GM10266 (cell line): ENCODE results near the gene TCEA3.

Experiments used
- DNase-seq: peaks from one replicate; pipeline ENCODE4 v3.0.0; 2012; ENCODE audit errors: extremely low spot score
- CTCF ChIP-seq: IDR thresholded peaks from 2 replicates; pipeline ENCODE4 v1.5.1; 2012; ENCODE audit warnings: mild to moderate bottlenecking, low read depth; ENCODE audit not compliant: control insufficient read depth, insufficient read depth; ENCODE audit errors: missing control alignments

Gene TCEA3

GRCh38 chr1:23436520-23437354 lies 12.2 kb upstream of the TCEA3 start:
- no peak for TF ChIP-seq CTCF
- no peak for DNase-seq

GRCh38 chr1:23434260-23434775 lies 9.8 kb upstream of the TCEA3 start:
- no peak for TF ChIP-seq CTCF
- no peak for DNase-seq

- TF ChIP-seq CTCF: no peak
- DNase-seq: no peak
Measured at GRCh38 chr1:23433122-23433521, 8.6 kb upstream of the TCEA3 start.

GRCh38 chr1:23431431-23431830 lies 6.9 kb upstream of the TCEA3 start:
- TF ChIP-seq CTCF: no peak
- DNase-seq: no peak

- TF ChIP-seq CTCF: no peak
- DNase-seq: no peak
Measured at GRCh38 chr1:23430803-23431202, 6.3 kb upstream of the TCEA3 start.

- TF ChIP-seq CTCF: no peak
- DNase-seq: no peak
Measured at GRCh38 chr1:23428136-23428905, 3.8 kb upstream of the TCEA3 start.
